CD4-positive, alpha-beta T cell (primary cell): ENCODE results near the gene IQGAP2. TPM values are rescaled to one million over a fixed set of nuclear protein-coding genes. Genes with fewer than 3 reads are reported as not detected.

Source experiments
- ATAC-seq: fragments of 200-7000 bp; cut with Tn5 transposase; one replicate; pipeline ENCODE4 v1.10.0; 2022; ENCODE audit warnings: mild to moderate bottlenecking; ENCODE audit not compliant: poor library complexity
- CTCF ChIA-PET: fragments of 350-600 bp; sonication (Branson Sonifier 250); formaldehyde crosslinking; loops from one replicate; lab custom pipeline; 2021; ENCODE audit warnings: antibody characterized with exemption, inconsistent platforms; lab: Charles Lee
- POLR2A ChIA-PET: fragments of 350-600 bp; sonication (Branson Sonifier 250); formaldehyde crosslinking; loops from one replicate; lab custom pipeline; 2021; ENCODE audit warnings: antibody characterized with exemption, inconsistent platforms; lab: Charles Lee
- DNase-seq, 14 experiments: peaks; one replicate each; pipeline ENCODE4 v3.0.0-alpha.2; 2013 to 2020; ENCODE audit warnings: mixed read lengths in 2 of 14
- H3K27ac ChIP-seq, 2 donors: one replicate each; pipeline versions ENCODE4 v1.5.1 to v1.7.0; 2013; ENCODE audit warnings: low read length in 2 of 2, low read depth in 1 of 2, mild to moderate bottlenecking in 1 of 2
- H3K27me3 ChIP-seq, 2 experiments: 1 replicate in 1 of 2; 2 replicates in 1 of 2; pipeline versions ENCODE4 v1.6.1 to v1.7.0; 2013; ENCODE audit warnings: low read length in 2 of 2, control low read depth in 1 of 2, mild to moderate bottlenecking in 1 of 2, moderate library complexity in 1 of 2; ENCODE audit not compliant: insufficient read depth in 2 of 2, control insufficient read depth in 1 of 2
- H3K36me3 ChIP-seq: one replicate; pipeline ENCODE4 v1.6.1; 2013; ENCODE audit warnings: low read length, control low read depth; ENCODE audit not compliant: insufficient read depth
- H3K4me1 ChIP-seq: one replicate; pipeline ENCODE4 v1.6.1; 2013; ENCODE audit warnings: low read length, control low read depth; ENCODE audit not compliant: insufficient read depth
- H3K4me3 ChIP-seq: one replicate; pipeline ENCODE4 v1.5.1; 2013; ENCODE audit warnings: mild to moderate bottlenecking, low read length, moderate library complexity
- H3K9me3 ChIP-seq, 2 experiments: 1 replicate in 1 of 2; 2 replicates in 1 of 2; pipeline versions ENCODE4 v1.6.1 to v1.7.0; 2013; ENCODE audit warnings: low read length in 2 of 2, mild to moderate bottlenecking in 2 of 2, control low read depth in 1 of 2, moderate library complexity in 1 of 2; ENCODE audit not compliant: control insufficient read depth in 1 of 2, insufficient read depth in 1 of 2
- H3K27ac Mint-ChIP-seq: one replicate; pipeline ENCODE4 v1.8.0; 2020; ENCODE audit warnings: mixed read lengths
- H3K27me3 Mint-ChIP-seq: one replicate; pipeline ENCODE4 v1.8.0; 2021; ENCODE audit warnings: mixed read lengths
- H3K36me3 Mint-ChIP-seq: one replicate; pipeline ENCODE4 v1.8.0; 2021; ENCODE audit warnings: low read depth, mixed read lengths
- H3K4me1 Mint-ChIP-seq: one replicate; pipeline ENCODE4 v1.8.0; 2021; ENCODE audit warnings: low read depth, mixed read lengths
- H3K4me3 Mint-ChIP-seq: one replicate; pipeline ENCODE4 v1.8.0; 2020; ENCODE audit warnings: mild to moderate bottlenecking, mixed read lengths
- H3K9me3 Mint-ChIP-seq: one replicate; pipeline ENCODE4 v1.8.0; 2020; ENCODE audit warnings: mixed read lengths
- CTCF ChIP-seq: fragments of 200-600 bp; IDR thresholded peaks from one replicate; pipeline ENCODE4 v1.8.0; 2022; ENCODE audit warnings: antibody characterized with exemption, mild to moderate bottlenecking
- intact Hi-C, 2 experiments: fragments of 100-400 bp; cut with DNase I in 1 of 2; cut with micrococcal nuclease in 1 of 2; formaldehyde crosslinking; loops; one replicate each; pipeline versions ENCODE4 v1.15.1 to v1.9.0; 2023 to 2025; cut with DNase I, micrococcal nuclease
- polyA plus RNA-seq, 2 donors: library from polyadenylated mRNA; unstranded; fragments of 120-200 nt; gene quantifications; one replicate each; pipeline ENCODE4 v1.2.1, GENCODE V29; 2013
- total RNA-seq, 174 experiments: library from RNA in 2 of 174; stranded (reverse) in 2 of 174; gene quantifications; one replicate each; pipeline ENCODE4 v1.2.3 and lab custom pipeline; 2021 to 2026

IQGAP2 gene
- 10 to 100 TPM; 58.8 TPM for total RNA-seq
- polyA plus RNA-seq (2013, experiment 1 of 2) = 75.4 TPM
- 85.3 TPM for polyA plus RNA-seq (2013, experiment 2 of 2)
- 76.0 to 379 (median 203) reads per million in 172 experiments for total RNA-seq (lab: John Stamatoyannopoulos, UW)

- Mint-ChIP-seq H3K36me3 (peaks cover 18% of the 10 kb centered on the region), H3K27me3 (no peaks in the 10 kb centered on the region), H3K4me3 (peak within 1 kb of the TSS; percentile 92)
Measured at GRCh38 chr5:76402886-76403765, at the start of gene IQGAP2. Gene IQGAP2, plus strand, starts transcription at chr5:76403285. Its CDS starts 261 bp downstream, at chr5:76403546.

GRCh38 chr5:76356887-76357286, 46.2 kb upstream of the IQGAP2 start:
- H3K4me1 ChIP-seq = no peaks in the 10 kb centered on the region
- Mint-ChIP-seq H3K27me3 (no peaks in the 10 kb centered on the region), H3K9me3 (no peaks in the 10 kb centered on the region), H3K27ac (no peak overlapping the region), H3K4me3 (no peak overlapping the region), H3K36me3 (no peaks in the 10 kb centered on the region), H3K4me1 (no peaks in the 10 kb centered on the region)
- no peak overlapping the region for H3K27ac ChIP-seq
- no peak overlapping the region for H3K4me3 ChIP-seq
- DNase-seq = no peak
- ChIA-PET CTCF (interaction anchor here (0.7 kb wide), 1 partner anchor 25 kb away, joined by 3 read pairs; no protein-coding TSS in a partner anchor), POLR2A (no interaction called here)
- ATAC-seq = no peak
- intact Hi-C loops = no loop called here
- TF ChIP-seq CTCF = no peak
- no peaks in the 10 kb centered on the region for H3K9me3 ChIP-seq
- no peaks in the 10 kb centered on the region for H3K36me3 ChIP-seq
- H3K27me3 ChIP-seq = no peaks in the 10 kb centered on the region

More at GRCh38 chr5:76402886-76403765, at the start of gene IQGAP2:
- H3K4me1 ChIP-seq = peaks cover 45% of the 10 kb centered on the region
- H3K36me3 ChIP-seq = no peaks in the 10 kb centered on the region
- peak; percentile 78 for TF ChIP-seq CTCF
- peaks cover 67% of the 10 kb centered on the region for H3K4me1 Mint-ChIP-seq
- H3K9me3 Mint-ChIP-seq = no peaks in the 10 kb centered on the region
- no peaks in the 10 kb centered on the region for H3K27me3 ChIP-seq
- H3K9me3 ChIP-seq = peaks cover 0 to 4% of the 10 kb centered on the region in 2 experiments
- peak within 1 kb of the TSS; percentile 96 for H3K4me3 ChIP-seq
- H3K27ac Mint-ChIP-seq = peak within 1 kb of the TSS; percentile 94
- DNase-seq (peak; percentile 64 to 95 (median 81)), ATAC-seq (peak; percentile 58)
- CTCF ChIA-PET = interaction anchor here (0.7 to 6.3 kb wide), 24 partner anchors 9 to 180 kb away, joined by 3 to 75 read pairs (median 5); no protein-coding TSS in a partner anchor
- H3K27ac ChIP-seq = peak within 1 kb of the TSS; percentile 90 to 93
- POLR2A ChIA-PET = interaction anchor here (0.6 to 5.0 kb wide), 24 partner anchors 11 to 180 kb away, joined by 3 to 136 read pairs (median 5); no protein-coding TSS in a partner anchor
- intact Hi-C loops = loop anchor here (1.0 to 10.0 kb wide), 9 partner anchors 18 to 888 kb away; partner anchors contain the start of genes CERT1 (in 1 of the 2) and POLK (in 1 of the 2)

- ATAC-seq (no peak), DNase-seq (peak in 2 of 14 experiments; percentile 12 to 24)
- CTCF ChIA-PET = no interaction called here
- Mint-ChIP-seq H3K36me3 (no peaks in the 10 kb centered on the region), H3K27ac (no peak overlapping the region), H3K4me1 (peaks cover 4% of the 10 kb centered on the region), H3K4me3 (no peak overlapping the region), H3K9me3 (no peaks in the 10 kb centered on the region), H3K27me3 (no peaks in the 10 kb centered on the region)
- no peaks in the 10 kb centered on the region for H3K4me1 ChIP-seq
- H3K9me3 ChIP-seq = no peaks in the 10 kb centered on the region
- no peaks in the 10 kb centered on the region for H3K36me3 ChIP-seq
- H3K27me3 ChIP-seq = no peaks in the 10 kb centered on the region
- H3K27ac ChIP-seq = no peak overlapping the region
- POLR2A ChIA-PET = interaction anchor here (0.6 kb wide), 1 partner anchor 9 kb away, joined by 4 read pairs; no protein-coding TSS in a partner anchor
- TF ChIP-seq CTCF = no peak
- intact Hi-C loops = no loop called here
- H3K4me3 ChIP-seq = no peak overlapping the region
Measured at GRCh38 chr5:76363352-76364225, 39.5 kb upstream of the IQGAP2 start.
